GM21515 (cell line): Measurements from ENCODE around the gene CPLX1.
A peak's percentile ranks its signal among the peaks of the same experiment; 100 is the strongest.
"Not testable (repeated sequence)": the region's sequence is repeated elsewhere in the genome, so short reads cannot be mapped to it uniquely, and the experiment has no call there.

Experiments
- ATAC-seq: cut with Tn5 transposase; IDR thresholded peaks from one replicate; pipeline ENCODE4 v1.9.1; 2021; ENCODE audit not compliant: unreplicated experiment

CPLX1 gene

GRCh38 chr4:793093-793861, 32.7 kb downstream of the CPLX1 start:
- no peak for ATAC-seq

GRCh38 chr4:792626-793092, 33.3 kb downstream of the CPLX1 start:
- no peak for ATAC-seq

GRCh38 chr4:791898-792625, 33.9 kb downstream of the CPLX1 start:
- ATAC-seq: no peak

- no peak for ATAC-seq
Measured at GRCh38 chr4:791252-791897, 34.6 kb downstream of the CPLX1 start.

GRCh38 chr4:790466-790820, 35.5 kb downstream of the CPLX1 start:
- no peak for ATAC-seq

GRCh38 chr4:789571-790465, 36.1 kb downstream of the CPLX1 start:
- no peak for ATAC-seq

GRCh38 chr4:788636-789297, 37.2 kb downstream of the CPLX1 start:
- ATAC-seq: no peak

- ATAC-seq: no peak
Measured at GRCh38 chr4:788006-788635, 37.8 kb downstream of the CPLX1 start.

- no peak for ATAC-seq
Measured at GRCh38 chr4:787561-787981, 38.4 kb downstream of the CPLX1 start.

GRCh38 chr4:786861-787300, 39.0 kb downstream of the CPLX1 start:
- ATAC-seq: no peak

GRCh38 chr4:786074-786741, 39.7 kb downstream of the CPLX1 start:
- ATAC-seq: no peak

GRCh38 chr4:785332-786073, 40.4 kb downstream of the CPLX1 start:
- no peak for ATAC-seq

- no peak for ATAC-seq
Measured at GRCh38 chr4:784401-785331, 41.3 kb downstream of the CPLX1 start.

- ATAC-seq: peak; percentile 95
Measured at GRCh38 chr4:781493-782216, 44.3 kb downstream of the CPLX1 start.

GRCh38 chr4:780716-781492, 45.0 kb downstream of the CPLX1 start:
- ATAC-seq: no peak

- ATAC-seq: not testable (repeated sequence)
Measured at GRCh38 chr4:780255-780654, 45.7 kb downstream of the CPLX1 start.
